HG03521 (cell line): ENCODE measurements around the gene LRCH2.
"Not testable (repeated sequence)": the region's sequence is repeated elsewhere in the genome, so short reads cannot be mapped to it uniquely, and the experiment has no call there.

Experiments used
- ATAC-seq: cut with Tn5 transposase; IDR thresholded peaks from one replicate; pipeline ENCODE4 v1.9.1; 2021; ENCODE audit warnings: mild to moderate bottlenecking, moderate library complexity; ENCODE audit not compliant: unreplicated experiment

Gene LRCH2

GRCh38 chrX:115209547-115209946 is 24.3 kb downstream of the LRCH2 start:
- not testable (repeated sequence) for ATAC-seq

GRCh38 chrX:115204040-115204439 is 29.9 kb downstream of the LRCH2 start:
- no peak for ATAC-seq

GRCh38 chrX:115192244-115192700 is 41.6 kb downstream of the LRCH2 start:
- no peak for ATAC-seq

GRCh38 chrX:115191490-115192243 is 42.2 kb downstream of the LRCH2 start:
- no peak for ATAC-seq

GRCh38 chrX:115190636-115191489 is 43.0 kb downstream of the LRCH2 start:
- ATAC-seq, result no peak

- ATAC-seq, result no peak
Observed at GRCh38 chrX:115189646-115190635, 44.0 kb downstream of the LRCH2 start.

GRCh38 chrX:115189110-115189509 is 44.8 kb downstream of the LRCH2 start, which contains the start of gene RBMXL3:
RBMXL3 (plus strand) TSS chrX:115189410; CDS start chrX:115189442, 32 bp downstream.
- no peak for ATAC-seq

- ATAC-seq, result no peak
Observed at GRCh38 chrX:115183980-115184379, 49.9 kb downstream of the LRCH2 start.

- ATAC-seq, result no peak
Observed at GRCh38 chrX:115178473-115178872, 55.4 kb downstream of the LRCH2 start.

GRCh38 chrX:115177932-115178331 is 56.0 kb downstream of the LRCH2 start:
- no peak for ATAC-seq

- no peak for ATAC-seq
Observed at GRCh38 chrX:115174548-115174947, 59.3 kb downstream of the LRCH2 start.

GRCh38 chrX:115173181-115173580 is 60.7 kb downstream of the LRCH2 start:
- ATAC-seq, result no peak

- ATAC-seq, result no peak
Observed at GRCh38 chrX:115147220-115147619, 86.7 kb downstream of the LRCH2 start.

- no peak for ATAC-seq
Observed at GRCh38 chrX:115142057-115142456, 91.8 kb downstream of the LRCH2 start.

GRCh38 chrX:115138040-115138439 is 95.9 kb downstream of the LRCH2 start:
- no peak for ATAC-seq

- ATAC-seq, result no peak
Observed at GRCh38 chrX:115134382-115134781, 99.5 kb downstream of the LRCH2 start.

- no peak for ATAC-seq
Observed at GRCh38 chrX:115112411-115112810, 121.5 kb downstream of the LRCH2 start.

- no peak for ATAC-seq
Observed at GRCh38 chrX:115098897-115099296, 135.0 kb downstream of the LRCH2 start.

- no peak for ATAC-seq
Observed at GRCh38 chrX:115093191-115093590, 140.7 kb downstream of the LRCH2 start.

- ATAC-seq, result no peak
Observed at GRCh38 chrX:115089419-115089818, 144.5 kb downstream of the LRCH2 start.

- no peak for ATAC-seq
Observed at GRCh38 chrX:115068896-115069295, 165.0 kb downstream of the LRCH2 start.
